HG03039 (cell line): Measurements from ENCODE around the gene ROR2.

Experiments
- ATAC-seq: cut with Tn5 transposase; IDR thresholded peaks from one replicate; pipeline ENCODE4 v1.9.1; 2021; ENCODE audit warnings: mild to moderate bottlenecking, moderate library complexity; ENCODE audit not compliant: unreplicated experiment

ROR2 gene

DNA sequence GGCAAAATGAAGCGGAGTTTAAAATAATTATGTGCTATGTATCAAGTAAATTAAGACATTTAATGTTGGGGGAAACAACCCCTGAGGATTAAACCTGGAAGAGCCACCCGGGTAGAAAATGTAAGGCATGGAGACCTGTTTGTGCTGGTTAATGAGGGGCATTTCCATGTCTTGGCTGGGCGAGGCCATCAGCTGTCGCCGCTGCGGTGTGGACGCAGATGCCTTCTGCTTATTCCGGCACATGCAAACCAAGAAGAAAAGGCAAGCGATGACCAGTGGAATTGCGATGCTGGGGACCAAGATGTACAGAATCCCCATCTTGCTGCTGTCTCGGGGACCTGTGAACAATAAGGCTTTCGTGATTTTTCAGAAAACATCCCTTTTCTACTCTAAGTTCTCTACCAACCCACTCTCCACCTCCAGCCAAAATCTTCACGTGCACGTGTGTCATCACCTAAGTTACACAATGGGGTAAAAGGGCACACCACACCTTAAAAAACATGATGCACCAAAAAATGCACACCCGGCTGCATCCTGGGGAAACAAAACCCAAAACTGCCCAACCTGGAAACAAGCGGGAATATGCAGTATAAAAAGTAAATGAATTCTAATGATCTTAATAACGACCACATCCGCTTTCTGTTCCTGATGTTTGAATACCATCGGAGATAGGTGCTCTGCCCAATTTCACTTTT lies 223.5 kb downstream of the ROR2 start:
- ATAC-seq, result no peak

DNA sequence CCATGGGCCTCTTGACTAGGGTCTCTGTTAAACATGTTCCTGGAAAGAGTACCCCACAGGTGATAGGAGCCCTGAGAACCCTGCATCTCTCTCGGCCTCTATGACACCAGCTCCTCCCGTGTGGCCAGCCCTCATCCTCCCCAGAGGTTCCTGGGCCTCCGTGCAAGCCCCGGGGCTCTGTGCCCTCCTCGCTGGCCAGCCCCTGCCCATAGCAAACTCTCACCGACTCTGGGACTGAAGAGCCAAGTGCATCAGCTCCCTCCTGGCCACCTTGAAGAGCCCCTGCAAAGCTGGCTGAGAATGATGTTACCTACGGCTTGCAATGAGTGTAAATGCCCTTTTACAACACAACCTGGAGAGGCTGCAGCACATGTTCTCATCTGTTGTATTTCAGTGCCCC lies 224.4 kb downstream of the ROR2 start:
- ATAC-seq, result no peak

DNA sequence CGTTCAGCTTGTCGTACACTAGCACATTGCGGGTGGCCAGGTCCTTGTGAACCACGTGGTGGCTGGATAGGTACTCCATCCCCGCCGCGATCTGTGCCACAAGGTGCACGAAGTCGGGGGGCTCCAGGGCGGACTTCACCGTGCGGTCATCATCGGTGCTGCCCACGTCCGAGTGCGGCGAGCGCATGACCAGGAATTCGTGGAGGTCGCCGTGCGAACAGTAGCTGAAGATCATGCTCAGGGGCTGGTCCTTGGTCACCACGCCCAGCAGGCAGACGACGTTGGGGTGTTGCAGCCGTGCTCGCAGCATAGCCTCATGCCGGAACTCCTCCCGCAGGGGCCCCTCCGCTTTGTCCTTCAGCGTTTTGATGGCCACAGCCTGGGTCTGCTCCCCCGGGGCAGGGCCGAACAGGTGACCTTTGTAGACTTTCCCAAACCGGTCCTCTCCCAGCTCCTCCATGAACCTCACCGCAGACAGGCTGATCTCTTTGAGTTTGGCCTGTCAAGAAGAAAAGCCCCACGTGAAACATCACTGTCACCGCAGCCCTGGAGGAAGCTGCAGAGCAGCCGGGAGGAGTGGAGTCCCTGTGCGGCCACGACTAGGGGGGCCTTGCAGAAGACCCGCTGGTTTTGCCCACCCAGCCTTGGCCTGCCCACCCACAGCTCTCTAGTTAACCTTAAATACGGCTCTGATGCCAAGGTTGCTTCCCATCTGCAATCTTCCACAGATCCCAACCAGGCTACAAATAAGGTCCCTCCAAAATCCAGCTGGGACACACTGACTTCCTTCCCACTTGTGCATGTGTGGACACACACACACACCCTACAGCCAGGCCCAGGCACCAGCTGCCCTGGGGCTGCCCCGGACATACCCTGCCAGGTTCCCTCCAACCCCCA lies 225.2 kb downstream of the ROR2 start:
- ATAC-seq, result no peak

- no peak for ATAC-seq
Measured at GRCh38 chr9:91724068-91724440, 226.0 kb downstream of the ROR2 start.

- ATAC-seq, result no peak
Measured at GRCh38 chr9:91723420-91724067, 226.5 kb downstream of the ROR2 start.

DNA sequence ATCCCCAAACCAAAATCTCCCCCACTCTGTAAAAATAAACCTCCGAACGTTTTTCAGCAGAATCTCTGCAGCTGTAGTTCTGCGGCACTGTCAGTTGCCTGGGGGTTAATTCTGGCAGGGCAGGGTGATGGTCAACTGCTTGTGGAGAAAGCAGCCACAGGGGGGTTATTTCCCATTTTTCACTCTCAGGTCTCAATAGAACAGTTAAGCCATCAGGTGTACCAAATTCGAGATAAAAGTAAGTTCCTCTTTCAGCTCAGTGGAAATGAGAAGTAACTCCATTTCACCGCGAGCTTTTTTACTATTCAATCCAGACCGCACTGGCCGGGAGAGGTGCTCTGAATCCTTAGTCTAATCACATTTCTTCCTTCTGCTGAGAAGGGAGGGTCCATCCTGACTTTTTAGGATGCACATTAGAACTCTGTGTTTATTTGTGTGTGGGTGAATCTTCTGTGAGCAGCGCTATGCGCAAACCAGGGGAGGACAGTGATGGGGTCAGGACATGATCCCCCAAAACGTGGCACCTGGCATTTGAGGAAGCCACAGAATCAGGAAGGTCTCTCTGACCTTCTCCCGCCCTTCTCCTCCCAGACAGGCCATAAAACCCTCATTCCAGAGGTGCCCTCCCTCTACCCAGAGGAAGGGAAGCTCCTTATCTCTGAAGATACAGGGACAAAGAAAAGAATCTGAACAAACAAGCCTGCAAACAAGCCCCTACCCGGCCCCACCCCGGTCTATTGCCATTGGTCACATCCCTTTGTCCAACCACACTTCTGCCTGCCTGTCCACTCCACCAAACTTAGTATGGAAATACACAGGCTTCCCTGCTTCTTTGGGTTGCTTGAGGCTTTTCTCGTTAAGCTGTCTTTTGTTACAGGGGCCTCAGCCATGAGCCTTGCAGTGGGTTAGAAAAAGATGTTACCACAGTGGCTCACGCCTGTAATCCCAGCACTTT lies 229.0 kb downstream of the ROR2 start:
- no peak for ATAC-seq

- ATAC-seq, result no peak
Measured at GRCh38 chr9:91720313-91720712, 229.7 kb downstream of the ROR2 start.

DNA sequence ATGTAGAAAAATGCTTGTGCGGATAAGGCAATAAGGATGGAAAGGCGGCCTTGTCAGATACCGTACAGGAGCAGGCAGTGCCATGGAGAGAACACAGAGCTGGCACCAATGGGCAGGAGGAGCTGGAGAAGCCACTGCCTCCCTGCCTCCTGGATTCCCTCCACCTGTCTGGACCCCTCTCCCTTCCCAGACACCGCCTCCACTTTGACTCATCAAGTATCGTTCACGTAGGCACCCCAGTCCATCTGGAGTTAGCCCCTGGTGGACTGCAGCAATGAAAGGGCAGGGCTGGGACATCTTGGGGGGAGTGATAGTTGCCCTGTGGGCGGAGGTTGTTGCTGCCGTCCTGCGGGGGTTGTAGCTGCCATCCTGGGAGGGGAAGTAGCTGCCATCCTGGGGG lies 232.0 kb downstream of the ROR2 start:
- no peak for ATAC-seq

- no peak for ATAC-seq
Measured at GRCh38 chr9:91716815-91717214, 233.2 kb downstream of the ROR2 start.

- ATAC-seq, result no peak
Measured at GRCh38 chr9:91716239-91716638, 233.8 kb downstream of the ROR2 start.

DNA sequence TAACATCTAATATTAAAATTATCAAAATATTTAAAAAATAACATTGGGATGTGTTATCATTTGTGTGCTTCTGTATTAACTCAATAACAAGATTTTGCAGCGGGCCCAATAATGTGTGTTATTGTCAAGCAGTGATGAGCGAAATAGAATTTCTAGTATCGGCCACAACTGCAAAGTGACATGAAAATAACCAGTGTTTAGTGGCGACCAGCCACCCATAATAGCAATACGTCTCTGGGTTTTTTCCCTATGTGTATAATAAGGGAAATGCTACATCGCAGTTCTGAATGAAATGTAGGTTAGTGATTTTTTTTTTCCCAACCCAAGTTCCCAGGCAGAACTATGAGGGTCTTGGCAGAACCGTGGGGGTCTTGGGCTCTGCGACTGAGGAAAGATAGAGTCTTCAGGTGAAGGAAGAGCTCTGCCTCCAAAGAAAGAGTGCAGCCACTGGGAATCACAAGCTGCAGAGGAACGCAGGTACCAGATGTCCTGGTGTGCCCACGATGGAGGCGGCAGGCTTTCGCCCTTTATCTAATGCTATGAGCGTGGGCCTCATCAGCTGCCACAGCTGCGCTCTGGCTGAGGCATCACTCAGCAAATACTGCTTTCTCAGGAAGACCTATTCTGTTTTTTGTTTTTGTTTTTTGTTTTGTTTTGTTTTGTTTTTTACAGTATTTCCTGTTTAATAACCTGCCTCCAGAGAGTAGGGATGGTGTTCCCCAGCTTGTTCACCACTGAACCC lies 235.0 kb downstream of the ROR2 start:
- ATAC-seq, result no peak

GRCh38 chr9:91714020-91714806 lies 235.8 kb downstream of the ROR2 start:
- no peak for ATAC-seq

- ATAC-seq, result no peak
Measured at GRCh38 chr9:91712811-91713210, 237.2 kb downstream of the ROR2 start.

- ATAC-seq, result peak; percentile 86
Measured at GRCh38 chr9:91711755-91712601, 238.1 kb downstream of the ROR2 start.

DNA sequence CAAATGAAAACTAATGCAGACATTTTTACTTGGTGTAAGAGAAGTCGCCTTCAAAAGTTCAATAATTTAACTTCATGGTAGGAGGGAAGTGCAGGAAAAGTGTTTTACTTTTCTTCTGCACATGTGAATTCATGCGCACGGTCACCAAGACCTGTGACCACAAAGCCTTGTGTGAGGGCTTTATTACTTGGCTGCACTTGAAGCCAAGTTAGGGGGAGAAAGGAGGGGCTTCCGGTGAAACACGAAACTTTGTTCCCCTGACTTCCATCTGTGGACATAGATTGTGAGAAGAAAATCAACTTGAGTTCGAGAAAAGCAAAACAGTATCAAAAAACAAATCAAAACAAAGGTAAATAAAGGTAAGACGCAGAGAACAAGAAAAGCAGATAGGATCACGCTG lies 239.9 kb downstream of the ROR2 start:
- no peak for ATAC-seq

- no peak for ATAC-seq
Measured at GRCh38 chr9:91705386-91705785, 244.6 kb downstream of the ROR2 start.

DNA sequence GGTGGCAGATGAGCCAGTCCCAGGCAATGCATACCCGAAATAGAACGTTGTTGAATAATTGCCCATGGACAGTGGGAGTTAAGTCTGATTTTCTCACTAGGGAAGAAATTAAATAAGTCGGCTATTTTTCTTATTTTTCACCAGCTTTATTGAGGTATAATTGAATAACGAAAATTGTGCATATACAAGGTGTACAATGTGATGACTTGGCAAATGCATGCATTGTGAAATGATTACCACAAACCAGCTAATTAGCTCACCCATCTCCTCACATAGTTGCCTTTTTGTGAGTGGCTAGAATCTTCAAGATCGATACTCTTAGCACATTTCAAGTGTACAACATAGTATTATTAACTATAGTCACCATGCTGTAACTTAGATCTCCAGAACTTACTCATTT lies 249.6 kb downstream of the ROR2 start:
- ATAC-seq, result no peak

DNA sequence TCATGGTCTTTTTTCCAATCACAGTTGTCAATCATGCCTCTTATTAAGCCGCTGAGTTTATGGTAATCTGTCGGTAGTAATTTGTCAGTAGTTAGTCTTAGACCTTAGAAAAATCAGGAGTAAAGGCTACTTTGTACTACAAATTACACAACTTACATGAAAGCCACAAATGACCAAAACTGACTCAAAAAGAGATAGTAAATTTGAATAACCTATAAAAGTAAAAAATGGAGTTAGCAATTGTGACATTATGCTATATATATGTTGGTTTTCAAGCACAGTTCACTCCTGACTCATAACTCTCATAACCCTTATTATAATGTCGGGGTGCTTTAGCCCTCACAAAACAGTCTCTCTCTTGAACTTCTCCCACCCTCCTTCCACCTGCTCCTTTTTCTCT lies 251.8 kb downstream of the ROR2 start:
- ATAC-seq, result no peak
